ENCODE results near the gene MAS1. TPM values are rescaled to one million over a fixed set of nuclear protein-coding genes. Genes with fewer than 3 reads are reported as not detected.
A peak's percentile ranks its signal among the peaks of the same experiment; 100 is the strongest.

MAS1 gene
- total and polyA plus RNA-seq, 4 donors, result 0.01 to 0.14 (median 0.02) TPM; not detected in 1

- ATAC-seq (ENCODE audit: insufficient read depth, low FRiP score) (no peak), DNase-seq (no peak)
- no peak overlapping the region for H3K4me3 ChIP-seq
- H3K27me3 ChIP-seq (ENCODE audit: control insufficient read depth in 3 of 3, insufficient read depth in 3 of 3, low read length in 2 of 3), result no peaks in the 10 kb centered on the region
- peaks cover 0 to 4% (median 3%) of the 10 kb centered on the region in 5 donors for H3K4me1 ChIP-seq (ENCODE audit: control insufficient read depth in 5 of 5, insufficient read depth in 5 of 5, low read length in 5 of 5)
- no peaks in the 10 kb centered on the region for H3K36me3 ChIP-seq (ENCODE audit: control insufficient read depth in 4 of 4, insufficient read depth in 4 of 4, low read length in 4 of 4)
- H3K9ac ChIP-seq (ENCODE audit: insufficient read depth in 1 of 2, low read length in 2 of 2), result no peak overlapping the region
- WGBS, 2 donors, result 87 to 95% methylated on average over 3 of the region's 3 CpGs
- no peak overlapping the region for H3K27ac ChIP-seq (ENCODE audit: low read depth in 1 of 2, low read length in 1 of 2)
- H3K9me3 ChIP-seq (ENCODE audit: control insufficient read depth in 4 of 4, insufficient read depth in 3 of 4, low read length in 3 of 4), result peaks cover 0 to 3% (median 0%) of the 10 kb centered on the region in 4 donors
- TF ChIP-seq CTCF (IDR thresholded peaks at IDR 0.05; ENCODE audit: control extremely low read depth, extremely low read depth), result no peak
Observed at GRCh38 chr6:159931112-159931511, 40.3 kb downstream of the MAS1 start.

- Histone ChIP-seq H3K36me3 (ENCODE audit: control insufficient read depth in 4 of 4, insufficient read depth in 4 of 4, low read length in 4 of 4) (no peaks in the 10 kb centered on the region), H3K4me3 (no peak overlapping the region), H3K27me3 (ENCODE audit: control insufficient read depth in 3 of 3, insufficient read depth in 3 of 3, low read length in 2 of 3) (no peaks in the 10 kb centered on the region), H3K9ac (ENCODE audit: insufficient read depth in 1 of 2, low read length in 2 of 2) (no peak overlapping the region), H3K27ac (ENCODE audit: low read depth in 1 of 2, low read length in 1 of 2) (no peak overlapping the region), H3K9me3 (ENCODE audit: control insufficient read depth in 4 of 4, insufficient read depth in 3 of 4, low read length in 3 of 4) (peaks cover 0 to 3% (median 0%) of the 10 kb centered on the region in 4 donors), H3K4me1 (ENCODE audit: control insufficient read depth in 5 of 5, insufficient read depth in 5 of 5, low read length in 5 of 5) (peaks cover 0 to 4% (median 3%) of the 10 kb centered on the region in 5 donors)
- no peak for TF ChIP-seq CTCF (IDR thresholded peaks at IDR 0.05; ENCODE audit: control extremely low read depth, extremely low read depth)
- peak in 2 of 3 donors; percentile 13 to 36 for DNase-seq
- no peak for ATAC-seq (ENCODE audit: insufficient read depth, low FRiP score)
- WGBS, 2 donors, result 71 to 80% methylated on average over 4 of the region's 4 CpGs
Observed at GRCh38 chr6:159931846-159932245, 41.1 kb downstream of the MAS1 start.

- Histone ChIP-seq H3K4me3 (no peak overlapping the region), H3K27me3 (ENCODE audit: control insufficient read depth in 3 of 3, insufficient read depth in 3 of 3, low read length in 2 of 3) (no peaks in the 10 kb centered on the region), H3K36me3 (ENCODE audit: control insufficient read depth in 4 of 4, insufficient read depth in 4 of 4, low read length in 4 of 4) (no peaks in the 10 kb centered on the region), H3K9ac (ENCODE audit: insufficient read depth in 1 of 2, low read length in 2 of 2) (no peak overlapping the region), H3K27ac (ENCODE audit: low read depth in 1 of 2, low read length in 1 of 2) (no peak overlapping the region), H3K9me3 (ENCODE audit: control insufficient read depth in 4 of 4, insufficient read depth in 3 of 4, low read length in 3 of 4) (peaks cover 0 to 5% (median 0%) of the 10 kb centered on the region in 4 donors), H3K4me1 (ENCODE audit: control insufficient read depth in 5 of 5, insufficient read depth in 5 of 5, low read length in 5 of 5) (peaks cover 0 to 4% (median 3%) of the 10 kb centered on the region in 5 donors)
- TF ChIP-seq CTCF (IDR thresholded peaks at IDR 0.05; ENCODE audit: control extremely low read depth, extremely low read depth), result no peak
- ATAC-seq (ENCODE audit: insufficient read depth, low FRiP score) (no peak), DNase-seq (peak in 2 of 3 donors; percentile 28 to 51)
- WGBS, 2 donors, result 93 to 100% methylated on average over 1 of the region's 1 CpG
Observed at GRCh38 chr6:159933077-159933476, 42.3 kb downstream of the MAS1 start.

- WGBS, 2 donors, result 87 to 88% methylated on average over 4 of the region's 4 CpGs
Observed at GRCh38 chr6:159934181-159934580, 43.4 kb downstream of the MAS1 start.

More at GRCh38 chr6:159934181-159934580, 43.4 kb downstream of the MAS1 start:
- DNase-seq, result no peak
- Histone ChIP-seq H3K4me1 (ENCODE audit: control insufficient read depth in 5 of 5, insufficient read depth in 5 of 5, low read length in 5 of 5) (peaks cover 0 to 4% (median 3%) of the 10 kb centered on the region in 5 donors), H3K27me3 (ENCODE audit: control insufficient read depth in 3 of 3, insufficient read depth in 3 of 3, low read length in 2 of 3) (no peaks in the 10 kb centered on the region), H3K27ac (ENCODE audit: low read depth in 1 of 2, low read length in 1 of 2) (no peak overlapping the region), H3K9ac (ENCODE audit: insufficient read depth in 1 of 2, low read length in 2 of 2) (no peak overlapping the region), H3K9me3 (ENCODE audit: control insufficient read depth in 4 of 4, insufficient read depth in 3 of 4, low read length in 3 of 4) (peaks cover 0 to 5% (median 0%) of the 10 kb centered on the region in 4 donors), H3K4me3 (no peak overlapping the region), H3K36me3 (ENCODE audit: control insufficient read depth in 4 of 4, insufficient read depth in 4 of 4, low read length in 4 of 4) (no peaks in the 10 kb centered on the region)
- TF ChIP-seq CTCF (IDR thresholded peaks at IDR 0.05; ENCODE audit: control extremely low read depth, extremely low read depth), result no peak
- no peak for ATAC-seq (ENCODE audit: insufficient read depth, low FRiP score)
